H1 (cell line): ENCODE measurements around the gene FBXO5. TPM values are rescaled to one million over a fixed set of nuclear protein-coding genes. Genes with fewer than 3 reads are reported as not detected.

ENCODE experiments used
- CTCF ChIA-PET: fragments of 300-600 bp; sonication (Branson Sonifier 250); formaldehyde crosslinking; loops from one replicate; lab custom pipeline; 2021; ENCODE audit not compliant: partially characterized antibody; lab: Charles Lee
- POLR2A ChIA-PET: fragments of 300-600 bp; sonication (Branson Sonifier 250); formaldehyde crosslinking; loops from one replicate; lab custom pipeline; 2021; ENCODE audit warnings: inconsistent platforms; ENCODE audit not compliant: partially characterized antibody; lab: Charles Lee
- DNase-seq, 2 experiments: peaks; one replicate each; pipeline versions ENCODE4 v3.0.0 to v3.0.0-alpha.2; 2010 to 2022; ENCODE audit warnings: low spot score in 2 of 2, low read depth in 1 of 2, mixed read lengths in 1 of 2
- FAIRE-seq: peaks from 2 replicates; lab custom pipeline; 2011; peaks lifted over from hg19 to GRCh38; lab: Jason Lieb, UNC
- H2AFZ ChIP-seq: 2 replicates; pipeline ENCODE4 v1.8.1; 2012; ENCODE audit warnings: low read length, inconsistent platforms
- H2AK5ac ChIP-seq: 2 replicates; pipeline ENCODE4 v1.6.1; 2013; ENCODE audit warnings: low read depth, low read length
- H2BK120ac ChIP-seq: replicated peaks from 2 replicates; pipeline ENCODE3; 2013; ENCODE audit warnings: low read depth, low read length, inconsistent platforms
- H2BK12ac ChIP-seq: 2 replicates; pipeline ENCODE4 v1.6.1; 2013; ENCODE audit warnings: low read depth, low read length
- H2BK15ac ChIP-seq: 2 replicates; pipeline ENCODE4 v1.6.1; 2013; ENCODE audit warnings: low read length
- H2BK20ac ChIP-seq: 2 replicates; pipeline ENCODE4 v1.6.1; 2013; ENCODE audit warnings: low read length
- H2BK5ac ChIP-seq: 2 replicates; pipeline ENCODE4 v1.6.1; 2013; ENCODE audit warnings: low read depth, low read length
- H3K14ac ChIP-seq: 2 replicates; pipeline ENCODE4 v1.6.1; 2013; ENCODE audit warnings: inconsistent platforms; ENCODE audit not compliant: insufficient read length
- H3K18ac ChIP-seq: 2 replicates; pipeline ENCODE4 v1.6.1; 2013; ENCODE audit warnings: low read length; ENCODE audit errors: extremely low read depth
- H3K23ac ChIP-seq: 2 replicates; pipeline ENCODE4 v1.6.1; 2013; ENCODE audit warnings: inconsistent platforms; ENCODE audit not compliant: insufficient read length
- H3K23me2 ChIP-seq: 2 replicates; pipeline ENCODE4 v1.6.1; 2013; ENCODE audit warnings: low read depth, low read length
- H3K27ac ChIP-seq: 2 replicates; pipeline ENCODE4 v1.6.1; 2011; ENCODE audit warnings: low read depth, low read length, inconsistent platforms
- H3K27me3 ChIP-seq, 4 experiments: replicated peaks in 1 of 4; 1 replicate in 1 of 4; 2 replicates in 3 of 4; pipeline versions ENCODE4 v1.6.1 to v1.8.1; 2011 to 2013; ENCODE audit warnings: low read length in 3 of 4, mild to moderate bottlenecking in 3 of 4, inconsistent platforms in 2 of 4, mixed read lengths in 2 of 4, moderate library complexity in 1 of 4; ENCODE audit not compliant: control insufficient read depth in 3 of 4, insufficient read depth in 3 of 4; ENCODE audit errors: extremely low read depth in 1 of 4
- H3K36me3 ChIP-seq, 4 experiments: 2 replicates each; pipeline versions ENCODE4 v1.6.1 to v1.8.1; 2011 to 2013; ENCODE audit warnings: mild to moderate bottlenecking in 4 of 4, low read length in 3 of 4, moderate library complexity in 2 of 4, control low read depth in 1 of 4, inconsistent platforms in 1 of 4; ENCODE audit not compliant: insufficient read depth in 4 of 4, control insufficient read depth in 2 of 4
- H3K4ac ChIP-seq: replicated peaks from 2 replicates; pipeline ENCODE3; 2013; ENCODE audit warnings: low read length, low read depth, mixed read lengths, inconsistent platforms; ENCODE audit not compliant: insufficient read length
- H3K4me1 ChIP-seq, 4 experiments: replicated peaks in 1 of 4; 1 replicate in 1 of 4; 2 replicates in 3 of 4; pipeline versions ENCODE4 v1.6.1 to v1.8.1; 2011 to 2013; ENCODE audit warnings: low read length in 3 of 4, inconsistent platforms in 2 of 4, mixed read lengths in 1 of 4; ENCODE audit not compliant: insufficient read depth in 4 of 4, control insufficient read depth in 3 of 4
- H3K4me2 ChIP-seq, 2 experiments: 2 replicates each; pipeline versions ENCODE4 v1.6.1 to v1.8.1; 2011 to 2013; ENCODE audit warnings: low read depth in 2 of 2, low read length in 2 of 2, control low read depth in 1 of 2, inconsistent platforms in 1 of 2, mild to moderate bottlenecking in 1 of 2; ENCODE audit not compliant: insufficient read depth in 1 of 2
- H3K4me3 ChIP-seq, 4 experiments: fragments of 200-600, 300-600 bp in 1 of 4; sonication (generic), shearing (Covaris generic), sonication (Bioruptor Twin) in 1 of 4; 2 replicates each; pipeline versions ENCODE4 v1.5.1 to v1.8.1; 2011 to 2016; ENCODE audit warnings: low read length in 4 of 4, low read depth in 3 of 4, control low read depth in 2 of 4, inconsistent platforms in 2 of 4, mild to moderate bottlenecking in 2 of 4, mixed read lengths in 1 of 4, moderate library complexity in 1 of 4; ENCODE audit not compliant: insufficient read depth in 2 of 4; ENCODE audit errors: extremely low read depth in 1 of 4
- H3K56ac ChIP-seq: replicated peaks from 2 replicates; pipeline ENCODE3; 2013; ENCODE audit warnings: low read depth, mild to moderate bottlenecking, mixed read lengths, low read length, inconsistent platforms; ENCODE audit not compliant: insufficient read length
- H3K79me1 ChIP-seq: 2 replicates; pipeline ENCODE4 v1.6.1; 2013; ENCODE audit warnings: low read depth, low read length, control low read depth
- H3K79me2 ChIP-seq, 2 experiments: 2 replicates each; pipeline versions ENCODE4 v1.6.1 to v1.8.1; 2012 to 2013; ENCODE audit warnings: low read length in 2 of 2, mild to moderate bottlenecking in 2 of 2, inconsistent platforms in 1 of 2; ENCODE audit not compliant: insufficient read depth in 2 of 2, control insufficient read depth in 1 of 2
- H3K9ac ChIP-seq, 4 experiments: replicated peaks in 1 of 4; 1 replicate in 1 of 4; 2 replicates in 3 of 4; pipeline versions ENCODE4 v1.6.1 to v1.8.1; 2011 to 2013; ENCODE audit warnings: low read depth in 3 of 4, low read length in 3 of 4, control low read depth in 2 of 4, mild to moderate bottlenecking in 2 of 4, moderate library complexity in 2 of 4, inconsistent platforms in 1 of 4; ENCODE audit errors: extremely low read depth in 1 of 4
- H3K9me3 ChIP-seq, 2 experiments: 2 replicates each; pipeline versions ENCODE4 v1.6.1 to v1.8.1; 2012 to 2013; ENCODE audit warnings: mild to moderate bottlenecking in 2 of 2, moderate library complexity in 2 of 2, control low read depth in 1 of 2, inconsistent platforms in 1 of 2, low read depth in 1 of 2, low read length in 1 of 2, mixed read lengths in 1 of 2; ENCODE audit not compliant: insufficient read depth in 2 of 2
- H4K20me1 ChIP-seq, 2 experiments: replicated peaks in 1 of 2; 2 replicates each; pipeline versions ENCODE3 to v1.8.1; 2011 to 2013; ENCODE audit warnings: inconsistent platforms in 2 of 2, low read length in 2 of 2, mild to moderate bottlenecking in 1 of 2; ENCODE audit not compliant: insufficient read depth in 2 of 2, control insufficient read depth in 1 of 2
- H4K5ac ChIP-seq: 2 replicates; pipeline ENCODE4 v1.6.1; 2013; ENCODE audit warnings: low read length, low read depth, mixed read lengths, inconsistent platforms; ENCODE audit not compliant: insufficient read length
- H4K8ac ChIP-seq: 2 replicates; pipeline ENCODE4 v1.8.0; 2013; ENCODE audit warnings: mild to moderate bottlenecking, moderate library complexity, low read length, inconsistent platforms; ENCODE audit not compliant: insufficient read depth; ENCODE audit errors: extremely low read depth
- H4K91ac ChIP-seq: replicated peaks from 2 replicates; pipeline ENCODE3; 2013; ENCODE audit warnings: low read length, mixed read lengths, inconsistent platforms; ENCODE audit not compliant: insufficient read length
- BCL11A ChIP-seq, 2 experiments: IDR thresholded peaks; one replicate each; pipeline ENCODE4 v1.6.1; 2011; ENCODE audit warnings: low read depth in 2 of 2, low read length in 2 of 2, mild to moderate bottlenecking in 2 of 2
- BRCA1 ChIP-seq: IDR thresholded peaks from 2 replicates; pipeline ENCODE4 v1.6.1; 2012; ENCODE audit warnings: low read depth, low read length, improper control_type of control experiment
- CREB1 ChIP-seq: IDR thresholded peaks from 2 replicates; pipeline ENCODE4 v1.6.1; 2012; ENCODE audit warnings: inconsistent platforms
- MAX ChIP-seq: IDR thresholded peaks from 2 replicates; pipeline ENCODE4 v1.6.1; 2012; ENCODE audit warnings: inconsistent platforms
- RNF2 ChIP-seq: fragments of 200-900, 300-1000 bp; sonication (generic); IDR thresholded peaks from 2 replicates; pipeline ENCODE4 v1.7.1; 2016; ENCODE audit warnings: borderline replicate concordance, low read depth, mild to moderate bottlenecking, antibody characterized with exemption, low read length; ENCODE audit not compliant: poor library complexity, severe bottlenecking; ENCODE audit errors: missing control alignments
- USF2 ChIP-seq: IDR thresholded peaks from 2 replicates; pipeline ENCODE4 v1.6.1; 2011; ENCODE audit warnings: low read length, improper control_type of control experiment
- ZNF274 ChIP-seq: IDR thresholded peaks from 2 replicates; pipeline ENCODE4 v1.7.0; 2012; ENCODE audit warnings: low read length, borderline replicate concordance; ENCODE audit errors: extremely low read depth
- WGBS, 2 experiments: shearing (Covaris generic) in 1 of 2; methylation state at CpG; one replicate each; pipeline versions ENCODE4 v1.1.6 to v1.1.7; 2013 to 2015; ENCODE audit warnings: low lambda C conversion rate in 2 of 2, mixed read lengths in 2 of 2, inconsistent platforms in 1 of 2, low coverage in 1 of 2, missing lambda C conversion rate in 1 of 2; ENCODE audit not compliant: insufficient replicate concordance in 2 of 2, insufficient coverage in 1 of 2, insufficient read length in 1 of 2; ENCODE audit errors: extremely low coverage in 1 of 2, missing lambda C conversion rate in 1 of 2; 5-methylcytosine and 5-hydroxymethylcytosine counted together
- polyA plus RNA-seq, 7 experiments: library from polyadenylated mRNA; depleted of rRNA in 3 of 7; stranded (reverse) in 5 of 7; unstranded in 2 of 7; fragments of >200 nt in 5 of 7; fragments of 200-250 nt in 2 of 7; gene quantifications; 1 replicate in 5 of 7; 2 replicates in 1 of 7; 4 replicates in 1 of 7; pipeline versions ENCODE4 v1.2.1 to v1.2.3, GENCODE V29; 2011 to 2013; ENCODE audit warnings: missing spikeins in 2 of 7, mixed read lengths in 2 of 7
- total RNA-seq: library from RNA; stranded (reverse); fragmentation: NEBNext Ultra II Directional; extraction: Animal tissue kit (Norgen Biotek cat#: 25700); gene quantifications from 2 replicates; pipeline ENCODE4 v1.2.1, GENCODE V29; 2021

FBXO5 gene
- total and polyA plus RNA-seq, 2 of the 8 experiments (the other 6 are each of a cell fraction or from before 2014, with no cell fraction given) = 13.7 to 55.1 TPM

- no peak overlapping the region for H3K4me3 ChIP-seq
- TF ChIP-seq BRCA1 (no peak), MAX (no peak), BCL11A (IDR thresholded peaks at IDR 0.05; ENCODE audit: low read depth in 2 of 2, low read length in 2 of 2) (no peak), USF2 (no peak), CREB1 (no peak), RNF2 (no peak), ZNF274 (no peak)
- H4K91ac ChIP-seq = no peak overlapping the region
- no peak overlapping the region for H3K23ac ChIP-seq
- no peak overlapping the region for H3K4me2 ChIP-seq
- ChIA-PET CTCF (interaction anchor here (0.7 to 2.2 kb wide), 3 partner anchors 14 to 73 kb away, joined by 3 to 6 read pairs (median 4); no protein-coding TSS in a partner anchor), POLR2A (no interaction called here)
- no peak overlapping the region for H2BK15ac ChIP-seq
- H3K36me3 ChIP-seq = no peaks in the 10 kb centered on the region
- H2BK5ac ChIP-seq = no peak overlapping the region
- no peak overlapping the region for H2BK12ac ChIP-seq
- H3K56ac ChIP-seq = no peak overlapping the region
- H3K9me3 ChIP-seq = no peaks in the 10 kb centered on the region
- 90% methylated on average over 4 of the region's 4 CpGs; no CpG with 5 or more reads in 1 of the 2 experiments for WGBS, 2 experiments
- no peak overlapping the region for H2AK5ac ChIP-seq
- H4K8ac ChIP-seq = no peak overlapping the region
- no peaks in the 10 kb centered on the region for H3K4me1 ChIP-seq
- no peak overlapping the region for H3K18ac ChIP-seq
- no peak overlapping the region for H3K27ac ChIP-seq
- no peaks in the 10 kb centered on the region for H3K23me2 ChIP-seq
- no peaks in the 10 kb centered on the region for H3K27me3 ChIP-seq
- H2BK120ac ChIP-seq = no peak overlapping the region
- no peak overlapping the region for H4K5ac ChIP-seq
- no peak overlapping the region for H2BK20ac ChIP-seq
- no peak overlapping the region for H3K4ac ChIP-seq
- H3K14ac ChIP-seq = no peak overlapping the region
- no peak for FAIRE-seq
- no peak overlapping the region for H3K9ac ChIP-seq
- no peak overlapping the region for H2AFZ ChIP-seq
- DNase-seq = no peak
- no peaks in the 10 kb centered on the region for H3K79me2 ChIP-seq
- H4K20me1 ChIP-seq = no peaks in the 10 kb centered on the region
- H3K79me1 ChIP-seq = no peaks in the 10 kb centered on the region
These were observed 44.6 kb upstream of the FBXO5 start for GRCh38 chr6:153027480-153027879.
